A673 (cell line): ENCODE measurements around the gene ACACA. TPM values are rescaled to one million over a fixed set of nuclear protein-coding genes. Genes with fewer than 3 reads are reported as not detected.

Experiments
- BruUV-seq: library from RNA; stranded (reverse); fragments of 400-500 nt; replicated peaks from 2 replicates; lab custom pipeline; 2021; lab: Mats Ljungman, UMichigan
- CTCF ChIA-PET: fragments of 300-600 bp; sonication (Branson Sonifier 250); formaldehyde crosslinking; loops from one replicate; lab custom pipeline; 2022; ENCODE audit warnings: antibody characterized with exemption; lab: Charles Lee
- POLR2A ChIA-PET: fragments of 300-600 bp; sonication (Branson Sonifier 250); formaldehyde crosslinking; loops from one replicate; lab custom pipeline; 2022; ENCODE audit warnings: antibody characterized with exemption; ENCODE audit not compliant: low non-redundant PET; lab: Charles Lee
- DNase-seq: peaks from one replicate; pipeline ENCODE4 v3.0.0-alpha.2; 2015; ENCODE audit warnings: low spot score
- H3K27ac ChIP-seq: fragments of 200-600 bp; sonication (generic); 2 replicates; pipeline ENCODE4 v1.5.1; 2016; ENCODE audit warnings: mixed run types, low read depth, mild to moderate bottlenecking, mixed read lengths, antibody characterized with exemption, low read length; ENCODE audit not compliant: poor library complexity, severe bottlenecking
- H3K27me3 ChIP-seq: fragments of 200-600 bp; sonication (generic); replicated peaks from 2 replicates; pipeline ENCODE4 v1.6.1; 2017; ENCODE audit warnings: mixed run types, low read depth, mild to moderate bottlenecking, mixed read lengths, antibody characterized with exemption, low read length; ENCODE audit not compliant: insufficient read depth, poor library complexity
- H3K36me3 ChIP-seq: fragments of 200-600 bp; sonication (generic); 2 replicates; pipeline ENCODE4 v1.6.1; 2016; ENCODE audit warnings: mixed run types, mild to moderate bottlenecking, mixed read lengths, antibody characterized with exemption, low read length; ENCODE audit not compliant: insufficient read depth, poor library complexity, severe bottlenecking
- H3K4me1 ChIP-seq: fragments of 200-600 bp; sonication (generic); 2 replicates; pipeline ENCODE4 v1.6.1; 2017; ENCODE audit warnings: mixed run types, mild to moderate bottlenecking, mixed read lengths, antibody characterized with exemption, low read length; ENCODE audit not compliant: insufficient read depth, poor library complexity, severe bottlenecking
- H3K4me3 ChIP-seq: fragments of 200-600 bp; sonication (generic); 2 replicates; pipeline ENCODE4 v1.5.1; 2016; ENCODE audit warnings: low read depth, mixed run types, mild to moderate bottlenecking, mixed read lengths, low read length; ENCODE audit not compliant: poor library complexity, severe bottlenecking
- H3K9me3 ChIP-seq: fragments of 200-600 bp; sonication (generic); 2 replicates; pipeline ENCODE4 v1.6.1; 2016; ENCODE audit warnings: mixed run types, low read depth, mild to moderate bottlenecking, mixed read lengths, antibody characterized with exemption, low read length; ENCODE audit not compliant: poor library complexity, severe bottlenecking
- EZH2 ChIP-seq: fragments of 200-600 bp; sonication (generic); IDR thresholded peaks from 2 replicates; pipeline ENCODE4 v1.6.1; 2017; ENCODE audit warnings: borderline replicate concordance, low read depth, mild to moderate bottlenecking, mixed read lengths, antibody characterized with exemption, low read length; ENCODE audit not compliant: poor library complexity, severe bottlenecking
- intact Hi-C: fragments of 100-400 bp; cut with micrococcal nuclease; formaldehyde crosslinking; loops from one replicate; pipeline ENCODE4 v1.10.0; 2022; ENCODE audit not compliant: unreplicated experiment
- total RNA-seq: library from RNA; stranded (reverse); gene quantifications from 2 replicates; pipeline ENCODE4 v1.2.3, GENCODE V29; 2021
- TF ChIP-seq, protein P1 (sequence below): fragments of 300-800, 200-600 bp; sonication (generic); conservative IDR thresholded peaks from 2 replicates; pipeline ENCODE4 v1.5.1; 2017; ENCODE audit warnings: low read depth, mild to moderate bottlenecking, antibody characterized with exemption, low read length, moderate library complexity, mixed read lengths

The ACACA gene
- total RNA-seq, 1 experiment from 2014 or later: 68.3 TPM

DNA sequence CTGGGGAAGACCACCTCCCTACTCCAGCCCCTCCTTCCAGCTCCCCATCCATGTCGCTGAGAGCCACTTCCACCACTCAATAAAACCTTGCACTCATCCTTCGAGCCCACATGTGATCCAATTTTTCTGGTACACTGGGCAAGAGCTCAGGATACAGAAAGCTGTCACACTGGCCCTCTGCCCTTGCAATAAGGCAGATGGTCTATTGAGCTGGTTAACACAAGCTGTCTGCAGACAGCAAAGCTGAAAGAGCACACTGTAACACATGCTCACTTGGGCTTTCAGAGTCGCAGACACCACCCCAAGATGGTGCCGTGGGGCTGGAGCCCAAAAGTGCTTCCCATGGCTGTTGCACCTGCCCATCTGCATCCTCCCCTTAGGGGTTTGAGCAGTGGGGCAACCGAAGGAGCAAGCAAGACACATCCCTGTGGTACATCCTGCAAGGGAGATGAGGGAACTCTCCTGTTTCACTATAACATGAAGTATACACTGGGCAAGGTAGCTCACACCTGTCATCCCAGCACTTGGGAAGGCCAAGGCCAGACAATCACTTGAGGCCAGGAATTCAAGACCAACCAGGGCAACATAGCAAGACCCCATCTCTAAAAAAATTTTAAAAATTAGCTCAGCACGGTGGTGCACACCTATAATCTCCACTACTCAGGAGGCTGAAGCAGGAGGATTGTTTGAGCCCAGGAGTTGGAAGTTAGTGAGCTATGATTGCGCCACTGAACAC lies 83.6 kb downstream of the ACACA start:
- ChIA-PET POLR2A (no interaction called here), CTCF (interaction anchor here (0.6 kb wide), 1 partner anchor 493 kb away, joined by 3 read pairs; no protein-coding TSS in a partner anchor)
- no TSS peak for BruUV-seq
- no peak for TF ChIP-seq EZH2
- TF ChIP-seq, protein P1, sequence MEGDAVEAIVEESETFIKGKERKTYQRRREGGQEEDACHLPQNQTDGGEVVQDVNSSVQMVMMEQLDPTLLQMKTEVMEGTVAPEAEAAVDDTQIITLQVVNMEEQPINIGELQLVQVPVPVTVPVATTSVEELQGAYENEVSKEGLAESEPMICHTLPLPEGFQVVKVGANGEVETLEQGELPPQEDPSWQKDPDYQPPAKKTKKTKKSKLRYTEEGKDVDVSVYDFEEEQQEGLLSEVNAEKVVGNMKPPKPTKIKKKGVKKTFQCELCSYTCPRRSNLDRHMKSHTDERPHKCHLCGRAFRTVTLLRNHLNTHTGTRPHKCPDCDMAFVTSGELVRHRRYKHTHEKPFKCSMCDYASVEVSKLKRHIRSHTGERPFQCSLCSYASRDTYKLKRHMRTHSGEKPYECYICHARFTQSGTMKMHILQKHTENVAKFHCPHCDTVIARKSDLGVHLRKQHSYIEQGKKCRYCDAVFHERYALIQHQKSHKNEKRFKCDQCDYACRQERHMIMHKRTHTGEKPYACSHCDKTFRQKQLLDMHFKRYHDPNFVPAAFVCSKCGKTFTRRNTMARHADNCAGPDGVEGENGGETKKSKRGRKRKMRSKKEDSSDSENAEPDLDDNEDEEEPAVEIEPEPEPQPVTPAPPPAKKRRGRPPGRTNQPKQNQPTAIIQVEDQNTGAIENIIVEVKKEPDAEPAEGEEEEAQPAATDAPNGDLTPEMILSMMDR: no peak
- Histone ChIP-seq H3K4me3 (no peak overlapping the region), H3K36me3 (no peaks in the 10 kb centered on the region), H3K4me1 (no peaks in the 10 kb centered on the region), H3K27me3 (no peaks in the 10 kb centered on the region), H3K27ac (no peak overlapping the region), H3K9me3 (no peaks in the 10 kb centered on the region)
- DNase-seq: no peak
- intact Hi-C loops: no loop called here

DNA sequence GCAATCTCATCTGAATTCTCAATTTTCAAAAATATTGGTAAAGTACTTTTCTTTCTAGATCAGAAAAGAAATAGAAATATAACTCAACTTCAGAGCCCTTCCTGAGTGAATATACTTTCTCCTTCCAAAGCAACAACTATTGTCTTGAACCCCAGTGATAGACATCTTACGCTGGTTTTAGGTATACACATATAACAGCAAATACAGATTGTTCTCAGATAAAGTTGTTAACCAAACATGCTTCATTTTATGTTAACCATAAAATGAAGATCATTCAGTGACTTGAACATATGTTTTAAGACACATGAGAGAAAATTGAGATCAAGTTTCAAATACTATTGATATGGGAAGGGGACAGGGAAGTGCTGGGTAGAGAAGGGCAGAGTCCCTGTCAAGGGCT lies 84.5 kb downstream of the ACACA start:
- Histone ChIP-seq H3K4me3 (no peak overlapping the region), H3K9me3 (no peaks in the 10 kb centered on the region), H3K36me3 (no peaks in the 10 kb centered on the region), H3K27ac (no peak overlapping the region), H3K27me3 (no peaks in the 10 kb centered on the region), H3K4me1 (no peaks in the 10 kb centered on the region)
- no peak for DNase-seq
- POLR2A ChIA-PET: no interaction called here
- intact Hi-C loops: no loop called here
- BruUV-seq: no TSS peak
- CTCF ChIA-PET: no interaction called here
- TF ChIP-seq, protein P1: no peak
- no peak for TF ChIP-seq EZH2

DNA sequence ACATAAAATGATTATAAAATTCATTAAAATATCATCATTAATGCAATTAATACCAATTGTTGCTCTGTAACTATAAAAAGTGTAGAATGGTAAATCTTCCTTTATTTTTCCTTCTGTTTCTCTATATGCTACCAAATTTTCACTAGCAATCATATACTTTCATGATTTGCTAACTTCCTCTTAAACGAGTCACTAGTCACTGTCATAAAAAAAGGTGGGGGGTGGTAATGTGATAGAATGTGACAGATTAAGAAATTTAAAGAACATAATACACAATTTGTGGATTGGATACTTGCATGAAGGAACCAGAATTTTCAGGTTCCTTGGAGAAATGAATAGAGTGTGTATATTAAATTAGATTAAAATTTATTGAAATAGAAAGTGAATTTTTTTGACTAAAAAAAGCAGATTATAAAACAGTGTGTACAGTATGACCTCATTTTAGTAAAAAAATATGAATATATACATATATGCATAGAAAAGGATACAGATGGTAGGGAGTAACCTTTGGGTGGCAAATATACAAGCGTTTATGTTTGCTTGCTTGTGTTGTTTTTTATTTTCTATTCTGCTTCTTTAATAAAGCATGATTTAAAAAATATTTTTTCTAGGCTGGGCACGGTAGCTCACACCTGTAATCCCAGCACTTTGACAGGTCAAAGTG lies 87.6 kb downstream of the ACACA start:
- Histone ChIP-seq H3K27ac (no peak overlapping the region), H3K4me1 (no peaks in the 10 kb centered on the region), H3K36me3 (no peaks in the 10 kb centered on the region), H3K27me3 (no peaks in the 10 kb centered on the region), H3K4me3 (no peak overlapping the region), H3K9me3 (no peaks in the 10 kb centered on the region)
- no TSS peak for BruUV-seq
- TF ChIP-seq, protein P1: no peak
- no peak for TF ChIP-seq EZH2
- ChIA-PET POLR2A (no interaction called here), CTCF (no interaction called here)
- intact Hi-C loops: no loop called here
- no peak for DNase-seq
